ENCODE measurements around the gene SAMD7.

- TF ChIP-seq CREB1 (IDR thresholded peaks at IDR 0.05; ENCODE audit: low read depth) (no peak), EP300 (IDR thresholded peaks at IDR 0.05; ENCODE audit: borderline replicate concordance) (no peak), RAD21 (IDR thresholded peaks at IDR 0.05; ENCODE audit: low read depth) (no peak), REST (IDR thresholded peaks at IDR 0.05; ENCODE audit: low read depth) (no peak), CEBPB (IDR thresholded peaks at IDR 0.05) (no peak), YY1 (IDR thresholded peaks at IDR 0.05; ENCODE audit: low read depth) (no peak), MAX (IDR thresholded peaks at IDR 0.05) (no peak)
Observed at GRCh38 chr3:169953462-169954141, 42.2 kb downstream of the SAMD7 start.
